GM18526 (cell line): Measurements from ENCODE around the gene MCC.

ENCODE experiments used
- POLR2A ChIP-seq: IDR thresholded peaks from 3 replicates; pipeline ENCODE4 v1.6.1; 2011; ENCODE audit not compliant: insufficient read length; ENCODE audit errors: extremely low read depth

MCC gene

GRCh38 chr5:113268232-113268631, 220.0 kb downstream of the MCC start:
- no peak for TF ChIP-seq POLR2A

DNA sequence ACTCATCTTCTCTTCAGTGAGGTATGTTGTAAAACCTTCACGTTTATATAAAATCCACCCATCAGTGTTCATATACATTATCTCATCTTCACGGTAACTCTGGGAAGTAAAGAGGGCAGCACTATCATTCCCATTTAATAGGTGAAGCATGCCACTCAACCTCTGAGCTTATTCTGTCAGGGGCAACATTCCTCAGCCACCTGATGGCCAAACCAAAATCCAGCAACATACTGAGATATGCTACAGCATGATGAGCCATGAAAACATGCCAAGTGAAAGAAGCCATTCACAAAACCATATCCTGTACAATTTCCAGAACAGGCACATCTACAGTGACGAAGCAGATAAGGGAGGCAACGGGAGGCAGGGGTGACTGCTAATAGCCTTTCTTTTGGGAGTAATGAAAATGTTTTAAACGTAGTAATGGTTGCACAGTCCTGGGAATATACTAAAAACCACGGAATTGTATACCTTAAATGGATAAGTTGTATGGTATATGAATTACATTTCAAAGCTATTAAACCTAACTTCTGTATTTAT, 220.8 kb downstream of the MCC start:
- TF ChIP-seq POLR2A, result no peak

- no peak for TF ChIP-seq POLR2A
Observed at GRCh38 chr5:113266913-113267227, 221.4 kb downstream of the MCC start.

DNA sequence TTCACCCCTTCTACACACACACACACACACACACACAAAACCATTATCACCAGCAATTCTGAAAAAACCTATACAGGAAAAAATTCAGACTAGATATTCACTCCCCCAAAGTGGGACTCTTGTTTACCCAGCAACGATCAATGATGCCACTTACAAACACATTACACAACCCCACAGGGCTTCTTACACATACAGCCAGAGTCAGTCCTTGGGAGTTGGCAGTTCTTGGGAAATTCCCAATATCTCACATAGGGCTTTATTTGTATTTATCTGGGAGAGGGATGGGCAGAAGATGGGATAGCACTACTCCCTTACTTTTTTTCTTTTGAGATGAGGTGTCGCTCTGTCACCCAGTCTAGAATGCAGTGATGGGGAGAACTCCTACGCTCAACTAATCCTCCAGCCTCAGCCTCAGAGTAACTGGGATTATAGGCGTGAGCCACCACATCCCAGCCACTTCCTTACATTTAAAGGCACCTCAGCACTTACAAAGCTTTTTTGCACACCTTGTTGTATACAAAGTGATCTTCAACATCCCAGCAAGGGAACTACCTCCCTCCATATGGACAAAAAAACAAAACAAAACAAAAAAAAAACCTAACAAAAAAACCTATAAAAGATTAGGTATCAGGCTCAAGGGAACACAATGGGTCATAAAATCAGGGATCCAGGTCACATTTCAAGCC, 221.9 kb downstream of the MCC start:
- no peak for TF ChIP-seq POLR2A

- TF ChIP-seq POLR2A, result no peak
Observed at GRCh38 chr5:113265190-113265589, 223.1 kb downstream of the MCC start.

DNA sequence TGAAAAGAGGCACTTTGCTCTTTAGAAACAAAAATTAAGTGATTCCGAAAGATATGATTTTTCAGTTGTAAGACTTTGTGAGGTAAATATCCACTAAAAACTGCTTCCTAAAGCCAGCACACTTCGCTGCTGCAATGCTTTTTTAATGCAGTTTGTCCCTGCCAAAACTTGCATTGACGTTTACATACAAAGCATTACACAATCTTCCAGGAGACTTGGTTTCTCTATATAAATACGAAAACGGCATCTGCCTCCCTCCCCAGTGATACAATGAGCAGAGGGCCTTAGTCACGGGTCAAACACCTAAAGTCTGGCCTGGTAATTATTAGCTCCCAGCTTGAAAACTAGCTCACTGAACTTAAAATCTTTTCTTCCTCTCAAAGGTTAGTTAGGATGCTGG, 224.2 kb downstream of the MCC start:
- TF ChIP-seq POLR2A, result no peak

GRCh38 chr5:113263545-113263944, 224.7 kb downstream of the MCC start:
- no peak for TF ChIP-seq POLR2A

DNA sequence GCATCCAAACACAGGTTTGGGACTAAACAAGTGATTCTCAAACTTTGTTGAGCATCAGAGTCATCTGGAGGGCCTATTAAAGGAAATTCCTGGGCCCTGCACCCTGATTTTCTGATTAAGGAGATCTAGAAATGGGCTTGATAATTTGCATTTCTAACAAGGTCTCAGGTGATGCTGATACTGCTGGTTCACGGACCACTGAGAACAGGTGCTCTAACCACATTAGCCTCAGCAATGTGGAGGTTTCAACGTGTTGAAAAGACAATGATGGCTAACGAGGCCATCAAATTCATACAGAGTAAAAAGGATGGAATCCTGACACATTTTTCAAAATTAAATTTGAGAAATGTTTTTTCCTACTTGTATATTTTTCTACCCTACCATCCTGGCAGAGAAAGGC, 225.6 kb downstream of the MCC start:
- TF ChIP-seq POLR2A, result no peak

DNA sequence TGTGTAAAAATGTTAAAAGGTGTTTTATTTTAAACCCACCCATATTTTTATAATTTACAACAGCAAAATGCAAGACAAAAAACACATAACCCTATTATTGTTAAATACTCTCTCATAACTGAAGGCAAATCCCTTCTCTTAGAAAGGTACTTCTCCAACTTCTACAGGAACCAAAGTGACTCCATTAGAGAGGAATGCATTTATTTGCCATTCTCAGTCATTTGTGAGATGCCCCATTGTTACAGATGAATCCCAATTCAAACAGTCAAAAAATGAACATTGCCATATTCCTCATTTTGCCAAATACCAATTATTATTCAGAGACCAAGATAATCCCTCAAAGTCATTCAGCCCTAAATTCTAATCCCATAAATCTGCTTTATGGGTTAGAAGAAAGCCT, 229.2 kb downstream of the MCC start:
- TF ChIP-seq POLR2A, result no peak

DNA sequence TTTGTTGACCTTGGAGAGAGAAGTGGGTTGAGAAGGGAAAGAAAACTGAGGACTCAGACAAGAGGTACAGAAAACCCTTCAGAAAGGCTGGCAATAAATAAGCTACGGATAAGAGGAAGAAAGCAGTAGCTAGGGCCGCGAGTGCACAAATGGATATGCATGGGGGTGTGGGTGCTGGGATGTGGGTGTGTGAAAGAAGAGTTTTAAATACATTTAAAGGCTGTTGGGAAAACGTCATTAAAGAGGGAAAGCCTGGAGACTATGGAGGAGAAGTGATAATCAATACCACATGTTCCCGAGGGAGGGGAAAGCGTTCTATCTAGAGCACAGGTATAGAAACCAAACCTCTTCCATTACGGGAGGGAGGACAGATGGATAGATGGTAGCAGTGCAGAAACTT, 230.7 kb downstream of the MCC start:
- no peak for TF ChIP-seq POLR2A

DNA sequence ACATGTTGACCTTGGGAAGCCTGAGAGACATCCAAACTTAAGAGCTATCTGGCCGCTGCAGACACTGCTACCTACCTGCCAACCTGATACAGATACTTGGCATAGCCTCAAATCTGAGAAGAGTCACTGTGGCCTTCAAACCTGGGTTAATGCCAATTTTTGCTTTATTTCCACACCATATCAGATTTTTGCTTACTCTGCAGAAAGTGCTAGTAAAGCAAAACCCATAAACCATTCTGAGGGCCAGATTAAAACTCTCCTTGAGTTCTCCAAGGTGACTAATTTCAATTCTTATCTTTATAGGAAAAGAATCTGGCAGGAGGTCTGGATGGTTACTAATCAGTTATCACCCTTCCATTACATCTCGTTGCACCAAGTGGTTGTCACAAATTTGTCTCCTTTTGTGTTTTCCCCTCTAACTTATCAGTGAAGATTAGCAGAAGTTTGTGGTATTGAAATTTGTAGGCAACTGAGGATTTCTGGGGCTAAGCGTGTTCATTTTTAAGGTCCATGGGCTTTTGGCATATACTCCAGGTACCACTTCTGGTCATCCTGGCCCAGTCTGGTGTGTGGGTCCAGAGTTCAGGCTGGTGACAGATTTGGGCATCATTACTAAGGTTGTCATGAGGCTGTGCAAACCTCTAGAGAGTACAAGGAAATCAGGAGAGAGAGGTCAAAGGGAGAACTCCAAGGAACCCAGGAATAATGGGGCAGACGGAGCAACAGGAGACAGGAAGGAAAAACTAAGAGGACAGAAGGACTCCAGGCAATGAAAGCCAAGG, 231.4 kb downstream of the MCC start:
- TF ChIP-seq POLR2A, result no peak

- no peak for TF ChIP-seq POLR2A
Observed at GRCh38 chr5:113255579-113256386, 232.5 kb downstream of the MCC start.

DNA sequence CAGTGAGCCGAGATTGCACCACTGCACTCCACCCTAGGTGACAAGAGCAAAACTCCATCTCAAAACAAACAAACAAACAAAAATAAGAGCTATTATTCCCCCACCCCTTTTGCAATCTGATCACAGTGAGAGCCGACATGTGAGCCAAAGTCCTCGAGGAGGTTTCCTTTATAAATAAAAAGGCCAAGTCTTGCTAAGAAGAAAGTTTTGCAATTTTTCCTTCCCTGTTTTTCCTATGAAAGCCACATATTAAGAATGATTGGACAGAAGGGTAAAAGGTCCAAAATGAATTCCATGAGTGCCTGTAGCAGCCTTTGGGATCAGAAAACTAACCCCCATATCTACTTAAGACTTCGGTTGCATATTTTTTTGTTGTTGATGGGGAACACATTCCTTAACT, 233.1 kb downstream of the MCC start:
- no peak for TF ChIP-seq POLR2A

GRCh38 chr5:113253037-113253436, 235.2 kb downstream of the MCC start:
- no peak for TF ChIP-seq POLR2A

- no peak for TF ChIP-seq POLR2A
Observed at GRCh38 chr5:113252066-113252465, 236.2 kb downstream of the MCC start.
